Ramos (cell line): ENCODE data around the gene C16orf78.

ENCODE experiments used
- in situ Hi-C: fragments of 300-500 bp; cut with MboI; formaldehyde crosslinking; loops from one replicate; pipeline ENCODE4 v1.14.3; 2022; ENCODE audit warnings: low sequenced_read_pairs; ENCODE audit not compliant: unreplicated experiment

Gene C16orf78

GRCh38 chr16:49377196-49377755 lies 3.7 kb downstream of the C16orf78 start:
- in situ Hi-C loops = no loop called here

- in situ Hi-C loops = no loop called here
These were observed 4.6 kb downstream of the C16orf78 start for GRCh38 chr16:49378238-49378637.

GRCh38 chr16:49378816-49379215 lies 5.2 kb downstream of the C16orf78 start:
- in situ Hi-C loops = no loop called here

GRCh38 chr16:49382916-49383315 lies 9.3 kb downstream of the C16orf78 start:
- in situ Hi-C loops = no loop called here

GRCh38 chr16:49395021-49395420 lies 21.4 kb downstream of the C16orf78 start:
- in situ Hi-C loops = no loop called here

GRCh38 chr16:49396206-49396720 lies 22.7 kb downstream of the C16orf78 start:
- in situ Hi-C loops = no loop called here

GRCh38 chr16:49398761-49399160 lies 25.2 kb downstream of the C16orf78 start:
- in situ Hi-C loops = no loop called here

GRCh38 chr16:49399594-49400364 lies 26.2 kb downstream of the C16orf78 start:
- in situ Hi-C loops = no loop called here

- in situ Hi-C loops = no loop called here
These were observed 27.0 kb downstream of the C16orf78 start for GRCh38 chr16:49400611-49401010.

GRCh38 chr16:49405123-49405522 lies 31.5 kb downstream of the C16orf78 start:
- in situ Hi-C loops = no loop called here

- in situ Hi-C loops = no loop called here
These were observed 31.9 kb downstream of the C16orf78 start for GRCh38 chr16:49405530-49405929.

- in situ Hi-C loops = no loop called here
These were observed 34.4 kb downstream of the C16orf78 start for GRCh38 chr16:49407873-49408550.

- in situ Hi-C loops = no loop called here
These were observed 35.5 kb downstream of the C16orf78 start for GRCh38 chr16:49409121-49409520.

GRCh38 chr16:49410226-49410625 lies 36.6 kb downstream of the C16orf78 start:
- in situ Hi-C loops = no loop called here

GRCh38 chr16:49411121-49411970 lies 37.7 kb downstream of the C16orf78 start:
- in situ Hi-C loops = no loop called here

- in situ Hi-C loops = no loop called here
These were observed 41.1 kb downstream of the C16orf78 start for GRCh38 chr16:49414671-49415070.

- in situ Hi-C loops = no loop called here
These were observed 41.5 kb downstream of the C16orf78 start for GRCh38 chr16:49415083-49415482.

GRCh38 chr16:49416001-49416675 lies 42.5 kb downstream of the C16orf78 start:
- in situ Hi-C loops = no loop called here

GRCh38 chr16:49417354-49417753 lies 43.8 kb downstream of the C16orf78 start:
- in situ Hi-C loops = no loop called here

GRCh38 chr16:49419006-49419405 lies 45.4 kb downstream of the C16orf78 start:
- in situ Hi-C loops = no loop called here
